DMS53 treated with DMSO at 0.1 percent for 48 hours (cell line): ENCODE measurements around the gene MSL3B.
A peak's percentile ranks its signal among the peaks of the same experiment; 100 is the strongest.

Source experiments
- DNase-seq: peaks from one replicate; lab custom pipeline; 2025; ENCODE audit not compliant: unreplicated experiment; lab: John Stamatoyannopoulos, UW

The MSL3B gene

DNA sequence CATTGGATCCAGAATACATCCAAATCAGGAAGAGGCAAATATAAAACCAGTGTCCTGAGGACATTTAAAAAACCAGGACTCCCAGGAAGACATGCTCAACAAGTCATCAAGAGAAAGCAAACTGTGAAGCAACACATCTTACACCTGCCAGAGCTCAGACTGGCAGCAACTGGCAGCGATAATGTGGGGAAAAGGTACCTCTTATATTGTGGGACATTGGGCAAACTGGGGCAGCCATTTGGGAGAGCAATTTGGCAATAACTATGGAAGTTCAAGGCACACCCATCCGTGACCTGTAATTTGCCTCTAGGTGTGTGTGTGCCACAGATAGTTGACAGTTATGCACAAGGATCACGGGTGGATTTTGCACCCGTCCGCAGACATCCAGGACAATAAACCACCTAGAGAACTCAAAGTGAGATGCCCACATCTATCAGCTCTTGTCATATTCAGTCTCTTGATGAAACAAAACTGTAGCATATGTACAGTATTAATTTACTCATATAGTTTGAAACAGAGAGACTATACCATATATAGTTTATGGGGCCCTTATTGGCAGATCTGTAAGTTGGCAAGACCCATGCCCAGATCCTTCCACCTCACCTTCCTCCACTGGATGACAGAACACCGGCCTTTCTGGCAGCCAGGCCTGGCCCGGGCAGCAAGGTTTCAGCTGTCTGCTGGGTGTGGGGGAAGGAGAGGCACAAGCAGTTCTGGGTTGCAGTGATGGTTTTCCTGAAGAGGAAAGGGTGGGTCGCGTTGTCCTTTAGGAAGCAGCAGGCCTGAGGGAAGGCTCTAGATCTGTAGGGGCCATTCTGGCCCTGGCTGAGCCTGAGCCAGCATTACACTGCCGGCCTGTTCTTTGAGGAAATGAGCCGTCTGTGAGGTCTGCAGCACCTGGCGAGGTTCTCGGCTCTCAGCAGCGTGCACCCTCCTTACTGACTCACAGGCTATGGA lies 32.7 kb downstream of the MSL3B start:
- no peak for DNase-seq

DNA sequence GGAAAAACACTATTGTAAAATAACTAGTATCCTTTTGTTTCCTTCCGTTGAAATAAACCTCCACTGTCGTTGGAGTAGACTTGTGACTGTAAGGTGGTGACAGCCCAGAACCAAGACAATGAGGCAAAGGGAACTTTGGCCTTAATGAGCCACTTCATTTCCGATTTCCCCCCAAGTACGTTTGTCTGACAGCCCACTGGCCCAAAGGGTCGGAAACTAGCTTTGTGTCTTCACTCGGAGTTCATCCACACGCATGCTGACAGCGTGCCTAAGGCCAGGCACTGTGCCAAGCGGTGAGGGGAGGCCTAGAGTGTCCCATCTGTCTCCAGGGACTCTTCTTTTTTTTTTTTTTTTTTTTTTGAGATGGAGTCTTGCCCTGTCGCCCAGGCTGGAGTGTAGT lies 34.8 kb downstream of the MSL3B start:
- DNase-seq = no peak

GRCh38 chr2:233832869-233833311 lies 35.3 kb downstream of the MSL3B start:
- peak; percentile 52 for DNase-seq

DNA sequence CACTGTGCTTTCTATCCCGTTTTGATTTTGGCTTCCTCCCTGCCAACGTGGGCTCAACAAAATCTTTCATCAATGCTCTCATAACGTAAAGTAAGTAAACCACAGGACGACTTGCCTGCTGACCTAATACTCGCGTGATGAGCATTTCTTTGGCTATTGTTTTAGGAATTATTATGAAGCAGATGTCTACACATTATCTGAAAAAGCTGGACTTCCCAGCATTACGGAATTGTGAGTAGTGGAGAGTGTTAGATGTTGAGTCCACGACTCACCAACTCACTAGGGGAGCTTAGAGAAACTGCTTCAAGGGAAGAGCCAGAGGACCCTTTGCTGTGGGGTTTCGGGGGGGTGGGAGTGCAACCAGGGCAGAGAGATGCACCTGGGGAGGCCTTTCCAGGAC lies 35.8 kb downstream of the MSL3B start:
- no peak for DNase-seq

- no peak for DNase-seq
These were observed 36.3 kb downstream of the MSL3B start for GRCh38 chr2:233831861-233832260.

GRCh38 chr2:233831011-233831721 lies 37.0 kb downstream of the MSL3B start:
- no peak for DNase-seq

- DNase-seq = no peak
These were observed 37.9 kb downstream of the MSL3B start for GRCh38 chr2:233830111-233830802.

DNA sequence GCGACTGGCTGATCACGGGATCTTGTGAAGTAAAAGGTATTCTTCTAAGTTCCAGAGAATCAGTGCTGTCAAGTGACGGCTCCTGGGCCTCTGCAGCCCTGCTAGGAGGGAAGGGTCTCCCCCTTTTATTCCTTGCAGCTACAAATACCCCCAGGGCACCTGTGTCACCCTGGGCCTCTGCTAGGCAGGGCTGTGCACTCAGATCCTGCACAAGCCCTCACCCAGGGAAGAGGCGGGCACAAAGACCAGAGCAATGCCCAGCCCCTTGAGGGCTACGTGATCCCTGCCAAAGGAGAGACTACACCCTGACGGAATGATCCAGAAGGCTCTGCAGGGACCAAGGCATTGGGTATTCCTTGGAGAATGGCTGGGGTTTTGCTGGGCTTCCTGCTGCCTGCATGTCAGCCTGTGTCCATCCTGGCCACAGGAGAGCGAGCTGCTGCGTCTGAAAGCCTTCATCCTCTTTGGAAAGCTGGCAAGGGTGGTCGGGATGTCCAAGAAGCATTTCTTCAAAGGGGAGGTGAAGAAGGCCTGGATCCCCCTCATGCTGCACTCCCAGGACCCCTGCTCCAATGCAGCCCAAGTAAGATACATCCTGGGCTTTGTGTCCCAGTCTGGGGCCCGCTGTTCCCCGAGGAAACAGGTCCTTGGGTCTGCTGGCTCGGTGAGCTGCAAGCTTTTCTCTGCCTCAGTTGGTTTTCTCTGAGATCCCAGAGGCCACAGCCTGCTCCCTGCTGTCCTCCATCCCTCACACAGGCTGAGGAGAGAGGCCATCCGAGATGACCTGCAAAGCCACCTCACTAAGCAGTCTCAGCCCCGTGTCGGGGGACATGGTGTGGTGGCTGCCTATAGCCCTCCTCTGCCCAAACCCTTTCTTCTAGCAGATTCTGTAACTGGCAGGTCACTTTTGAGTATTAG lies 38.7 kb downstream of the MSL3B start:
- DNase-seq = no peak

DNA sequence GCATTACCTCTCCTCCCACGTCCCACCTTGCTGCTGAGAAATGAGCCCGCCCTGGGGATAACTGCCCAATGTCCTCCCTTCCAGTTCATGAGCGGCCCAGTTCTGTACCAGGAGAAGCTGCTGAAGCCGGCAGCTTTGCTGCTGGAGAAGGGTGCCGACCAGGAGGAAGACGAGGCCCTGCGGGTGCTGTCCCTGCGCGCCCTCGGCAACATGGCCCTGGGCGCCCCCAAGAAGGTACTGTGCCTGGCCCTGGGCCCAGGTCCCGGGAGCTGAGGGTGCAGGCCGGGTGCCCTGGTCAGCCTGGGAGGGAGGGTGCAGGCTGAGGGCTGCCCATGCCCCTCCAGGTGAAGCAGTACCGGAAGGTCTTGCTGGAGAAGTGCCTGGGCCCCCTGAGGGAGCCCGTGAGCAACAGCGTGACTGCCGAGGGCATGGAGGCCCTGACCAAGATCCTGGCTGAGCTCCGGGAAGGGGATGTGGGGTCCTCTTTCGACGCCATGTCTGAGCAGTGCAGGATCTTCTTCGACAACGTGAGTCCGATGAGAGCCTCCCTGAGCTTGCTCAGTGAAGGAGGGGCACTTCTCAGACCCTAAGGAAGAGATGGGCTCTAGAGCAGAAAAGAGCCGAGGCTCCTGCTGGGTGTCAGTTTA lies 39.5 kb downstream of the MSL3B start:
- DNase-seq = no peak

DNA sequence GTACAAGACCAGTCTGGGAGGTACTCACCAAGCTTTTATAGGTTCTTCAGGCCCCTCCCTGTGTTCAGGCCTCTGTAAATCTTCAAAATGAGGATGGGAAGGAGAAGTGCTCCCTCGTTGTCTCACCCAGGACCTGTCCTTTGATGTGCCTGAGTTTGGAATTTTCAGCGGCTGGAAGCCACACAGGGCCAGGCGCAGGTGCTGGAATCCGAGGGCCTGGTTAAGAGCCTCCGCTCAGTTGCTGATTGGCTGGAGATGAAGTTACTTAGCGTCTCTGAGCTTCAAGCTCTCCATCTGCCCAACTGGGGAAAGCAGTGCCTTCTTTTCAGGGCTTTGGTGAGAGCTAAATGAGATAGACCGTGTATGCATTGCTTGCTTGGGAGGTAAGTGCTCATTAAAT lies 43.8 kb downstream of the MSL3B start:
- no peak for DNase-seq

DNA sequence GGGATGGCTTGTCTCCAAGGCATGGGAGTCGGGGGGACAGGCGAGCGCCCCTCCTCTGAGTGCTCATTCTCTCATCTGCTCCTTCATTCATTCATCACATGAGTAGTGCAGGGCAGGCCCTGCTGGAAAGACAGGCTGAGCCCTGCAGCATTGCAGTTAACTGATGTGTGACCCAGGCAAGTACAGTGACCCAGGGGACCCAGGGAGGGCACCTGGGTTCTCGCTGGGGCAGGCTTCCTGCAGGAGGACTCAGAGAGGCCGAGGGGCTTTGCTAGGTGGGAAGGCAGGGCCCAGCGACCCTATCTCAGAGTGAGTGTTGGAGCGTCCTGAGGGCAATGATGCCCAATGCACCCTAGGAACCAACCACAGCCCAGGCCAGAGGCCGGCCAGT lies 44.5 kb downstream of the MSL3B start:
- no peak for DNase-seq

GRCh38 chr2:233822781-233823730 lies 45.1 kb downstream of the MSL3B start:
- DNase-seq = no peak

- no peak for DNase-seq
These were observed 46.0 kb downstream of the MSL3B start for GRCh38 chr2:233822101-233822771.

- no peak for DNase-seq
These were observed 46.5 kb downstream of the MSL3B start for GRCh38 chr2:233821709-233822100.

DNA sequence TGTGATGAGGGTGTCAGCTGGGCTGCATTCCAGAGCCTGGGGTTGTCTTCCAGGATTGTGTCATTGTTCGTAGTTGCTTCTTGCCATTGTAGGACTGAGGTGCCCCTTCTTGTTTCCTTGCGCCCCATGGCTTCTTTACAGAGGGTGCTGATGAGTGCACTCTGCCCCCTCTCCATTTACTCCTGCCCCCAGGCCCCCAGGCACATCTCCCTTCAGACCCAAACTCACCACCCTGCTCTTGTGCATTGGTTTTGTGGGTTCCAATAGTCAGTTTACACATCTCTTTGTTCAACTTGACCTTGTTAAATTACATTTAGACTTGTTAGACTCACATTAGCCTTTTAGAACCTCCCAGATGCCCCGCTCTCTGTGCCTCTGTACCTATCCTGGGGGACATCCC lies 47.0 kb downstream of the MSL3B start:
- no peak for DNase-seq

DNA sequence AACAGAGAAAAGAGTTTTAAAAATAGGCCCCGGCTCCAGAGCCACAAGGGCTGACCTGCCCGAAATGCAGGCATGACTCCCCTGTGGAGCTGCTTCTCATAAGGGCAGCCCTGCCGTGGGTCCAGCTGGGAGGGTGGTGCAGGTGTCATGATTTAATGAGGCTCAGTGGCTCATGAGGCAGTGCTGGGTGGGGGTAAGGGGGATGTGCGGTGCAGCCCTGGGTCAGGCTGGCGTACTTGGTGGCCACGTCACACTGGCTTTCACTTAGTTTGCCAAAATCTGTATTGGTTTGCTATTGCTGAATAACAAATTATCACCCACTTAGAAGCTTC lies 47.4 kb downstream of the MSL3B start:
- DNase-seq = no peak

GRCh38 chr2:233819884-233820773 lies 48.1 kb downstream of the MSL3B start:
- no peak for DNase-seq
